ENCODE measurements around the gene CTU1.

Gene CTU1

DNA sequence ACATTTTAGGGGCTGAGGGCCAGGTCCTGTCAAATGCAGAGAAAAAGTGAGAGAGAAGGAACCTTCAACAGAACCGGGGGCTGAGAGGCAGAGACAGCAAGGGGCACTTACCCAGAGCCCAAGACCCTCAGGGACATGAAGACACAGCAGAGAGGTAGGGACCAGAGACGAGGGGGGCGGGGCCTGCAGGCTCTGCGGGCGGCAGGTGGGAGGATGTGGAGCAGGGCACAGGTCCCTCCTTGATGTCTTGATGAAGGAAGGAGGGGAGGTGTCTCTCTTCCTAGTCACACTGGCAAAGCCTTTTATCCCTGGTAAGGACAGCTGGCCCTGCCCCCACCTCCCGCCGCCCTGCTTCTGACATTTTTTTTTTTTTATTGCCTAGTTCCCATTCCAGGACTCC, 25.6 kb downstream of the CTU1 start, which contains the start of gene KLK14:
Gene KLK14, minus strand, starts transcription at position 277 of the 400 bp plus-strand sequence. Its CDS starts 273 bp downstream, at position 4.
- no peak for DNase-seq (ENCODE audit: low read depth)

DNA sequence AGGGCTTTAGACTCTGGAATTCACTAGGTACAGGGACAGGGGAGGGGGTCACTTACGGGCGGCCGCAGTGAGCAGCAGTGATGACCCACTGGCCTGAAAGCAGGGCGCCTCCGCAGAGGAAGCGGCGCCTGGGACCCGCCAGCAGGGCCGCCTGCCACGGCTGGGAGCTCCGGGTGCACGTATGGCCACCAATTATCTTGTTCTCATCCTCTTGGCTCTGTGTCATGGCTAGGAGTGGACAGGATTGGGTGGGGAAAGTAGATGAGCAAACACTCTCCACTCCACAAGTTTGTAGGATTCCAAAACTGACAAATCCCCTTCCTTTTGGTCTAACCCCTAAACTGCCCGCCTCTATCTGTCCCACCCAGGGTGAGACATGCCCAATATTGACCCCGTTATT, 26.7 kb downstream of the CTU1 start:
- DNase-seq (ENCODE audit: low read depth): no peak

DNA sequence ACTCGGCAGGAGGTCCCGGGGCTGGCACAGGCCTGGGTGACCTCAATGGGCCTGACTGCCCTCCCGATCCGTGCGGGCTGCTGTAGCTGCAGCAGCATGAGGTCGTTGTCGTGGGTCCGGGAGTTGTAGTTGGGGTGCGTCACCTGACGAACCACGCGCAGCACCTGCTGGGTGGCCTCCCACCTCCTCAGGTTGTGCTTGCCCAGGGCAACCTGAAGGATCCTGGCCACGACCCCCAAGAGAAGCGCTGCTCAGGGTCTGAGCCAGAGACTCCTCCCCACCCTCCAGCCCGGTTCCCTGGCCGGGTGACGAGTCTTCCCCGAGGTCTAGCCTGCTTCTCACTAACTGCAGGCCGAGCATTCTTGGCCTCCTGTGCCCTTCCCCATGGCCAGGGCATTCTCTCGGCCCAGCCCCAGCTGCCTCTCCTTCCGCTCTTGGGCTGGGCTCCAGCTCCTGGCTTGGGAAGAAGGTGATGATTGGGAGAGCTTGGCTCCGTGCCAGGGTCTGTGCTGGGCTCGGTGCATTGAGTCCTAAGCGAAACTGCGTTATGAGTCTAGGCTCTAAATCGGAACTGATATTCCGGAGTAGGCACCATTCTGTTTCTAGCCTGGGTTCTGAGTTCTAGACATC, 28.6 kb downstream of the CTU1 start:
- no peak for DNase-seq (ENCODE audit: low read depth)

DNA sequence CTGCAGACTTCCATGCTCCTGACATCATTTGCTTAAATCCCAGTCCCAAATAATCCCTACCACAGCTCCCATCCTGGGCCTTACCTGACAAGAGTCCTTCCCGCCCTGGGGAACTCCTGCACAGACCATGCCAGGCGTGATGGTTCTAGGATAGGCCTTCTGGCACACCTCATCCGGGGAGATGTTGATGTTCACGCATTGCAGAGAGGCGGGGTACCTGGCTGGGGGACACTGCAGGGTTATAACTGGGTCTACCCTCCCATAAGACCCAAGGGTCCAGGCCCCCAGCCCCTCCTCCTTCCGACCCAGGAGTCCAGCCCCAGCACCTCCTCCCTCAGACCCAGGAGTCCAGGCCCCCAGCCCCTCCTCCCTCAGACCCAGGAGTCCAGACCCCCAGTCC, 29.5 kb downstream of the CTU1 start:
- DNase-seq (ENCODE audit: low read depth): no peak

DNA sequence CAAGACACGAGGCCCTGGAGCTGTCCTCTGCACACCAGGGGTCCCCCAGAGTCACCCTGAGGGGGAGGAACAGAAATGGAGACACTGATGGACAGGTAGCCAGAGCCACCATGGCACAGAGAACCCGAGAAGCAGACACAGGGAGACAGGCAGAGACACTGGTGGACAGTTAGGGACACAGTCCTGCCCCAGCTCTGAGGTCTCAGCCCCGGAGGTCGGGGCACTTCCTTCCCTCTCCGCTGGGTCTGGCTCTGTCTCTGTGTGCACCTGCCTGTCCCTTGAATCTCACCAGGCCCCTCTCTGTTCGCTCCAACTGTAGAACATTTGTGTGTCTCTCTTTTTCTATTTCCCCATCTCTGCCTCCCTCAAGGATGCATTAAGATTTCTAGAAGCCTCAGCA, 30.1 kb downstream of the CTU1 start:
- no peak for DNase-seq (ENCODE audit: low read depth)

DNA sequence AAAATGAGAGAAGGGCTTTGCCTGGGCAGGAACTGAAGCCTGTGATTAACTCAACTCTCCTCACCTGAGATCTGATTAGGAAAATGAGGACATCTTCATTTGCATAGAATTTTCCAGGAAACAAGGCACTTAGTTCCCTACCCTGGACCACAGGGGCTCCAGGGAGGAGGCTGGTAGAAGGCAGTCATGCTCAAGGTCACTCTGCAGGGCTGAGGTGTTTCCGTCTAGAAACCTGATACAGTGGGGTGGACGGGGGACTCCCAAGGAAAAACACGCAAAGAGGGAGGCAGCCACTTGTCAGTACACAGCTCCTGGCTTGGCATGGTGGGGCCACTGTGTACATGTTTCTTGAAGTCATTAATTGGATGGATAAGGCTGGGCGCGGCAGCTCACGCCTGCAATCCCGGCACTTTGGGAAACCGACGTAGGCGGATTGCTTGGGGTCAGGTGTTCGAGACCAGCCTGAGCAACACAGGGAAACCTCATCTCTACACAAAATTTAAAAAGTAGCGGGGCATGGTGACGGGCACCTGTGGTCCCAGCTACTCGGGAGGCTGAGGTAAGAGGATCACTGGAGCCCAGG, 31.5 kb downstream of the CTU1 start:
- no peak for DNase-seq (ENCODE audit: low read depth)

DNA sequence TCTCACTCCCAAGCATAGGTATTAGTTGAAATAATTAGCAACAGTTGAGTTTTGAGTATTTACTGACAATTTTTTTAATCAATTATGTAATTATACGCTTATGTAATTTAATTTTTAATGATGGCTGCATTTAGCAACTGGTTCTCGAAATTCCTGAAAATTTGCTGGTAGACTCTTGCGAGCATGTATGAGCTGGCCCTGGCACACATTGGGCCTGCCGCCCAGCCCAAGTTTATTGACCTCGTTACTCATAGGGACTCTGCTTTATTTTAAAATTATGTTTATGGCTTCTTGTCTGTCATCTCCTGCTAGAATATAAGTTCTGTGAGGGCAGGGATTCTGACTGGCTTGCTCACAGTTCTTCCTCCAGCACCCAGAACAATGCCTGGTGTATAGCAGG, 32.2 kb downstream of the CTU1 start:
- DNase-seq (ENCODE audit: low read depth): no peak

DNA sequence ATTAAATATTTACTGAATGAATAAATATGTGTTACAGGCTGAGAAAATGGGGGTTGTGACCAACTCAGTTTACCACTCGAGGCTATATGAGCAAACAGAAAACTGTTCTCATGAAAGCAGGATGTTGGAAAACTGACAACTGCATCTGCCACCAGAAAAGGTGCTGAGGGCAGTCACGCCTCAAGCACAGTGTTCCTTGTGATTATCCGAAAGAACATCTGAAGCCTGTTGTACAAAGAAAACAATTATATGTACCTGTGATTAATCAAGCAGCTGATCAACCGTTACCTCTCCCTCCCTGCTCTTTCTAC, 37.2 kb downstream of the CTU1 start:
- DNase-seq (ENCODE audit: low read depth): no peak

DNA sequence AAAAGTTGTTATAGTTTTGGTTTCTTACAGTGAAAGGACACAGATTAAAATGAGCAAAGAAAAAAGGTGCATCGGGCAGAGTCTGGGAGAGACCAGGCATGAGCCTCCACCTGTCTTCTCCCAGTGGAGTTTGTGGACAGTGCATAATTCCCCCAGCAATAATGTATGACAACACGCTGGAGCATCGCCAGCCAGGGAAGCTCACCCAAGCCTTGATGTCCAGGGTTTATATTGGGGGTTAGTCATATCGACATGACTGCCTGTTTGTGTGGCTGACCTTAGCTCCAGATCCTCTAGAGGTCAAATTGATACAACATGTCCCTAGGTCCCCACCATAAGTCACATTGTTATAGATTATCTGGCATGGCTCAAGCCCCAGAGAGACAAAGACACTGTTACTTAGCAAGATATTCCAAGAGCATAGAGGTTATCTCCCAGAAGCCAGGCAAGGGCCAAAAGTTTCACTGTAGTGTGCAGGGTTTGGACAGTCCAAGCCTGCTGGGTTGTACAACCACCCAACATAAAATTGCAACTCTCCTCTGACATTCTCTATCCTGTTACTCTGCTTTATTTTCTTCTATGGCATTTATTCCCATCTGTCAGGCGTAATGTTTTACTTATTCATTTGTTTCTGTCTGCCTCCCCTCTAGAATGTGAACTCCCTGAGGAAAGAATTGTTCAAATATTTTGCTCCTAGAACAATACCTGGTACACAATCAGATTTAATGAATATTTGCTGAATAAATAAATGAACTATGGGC, 37.7 kb downstream of the CTU1 start:
- DNase-seq (ENCODE audit: low read depth): no peak

DNA sequence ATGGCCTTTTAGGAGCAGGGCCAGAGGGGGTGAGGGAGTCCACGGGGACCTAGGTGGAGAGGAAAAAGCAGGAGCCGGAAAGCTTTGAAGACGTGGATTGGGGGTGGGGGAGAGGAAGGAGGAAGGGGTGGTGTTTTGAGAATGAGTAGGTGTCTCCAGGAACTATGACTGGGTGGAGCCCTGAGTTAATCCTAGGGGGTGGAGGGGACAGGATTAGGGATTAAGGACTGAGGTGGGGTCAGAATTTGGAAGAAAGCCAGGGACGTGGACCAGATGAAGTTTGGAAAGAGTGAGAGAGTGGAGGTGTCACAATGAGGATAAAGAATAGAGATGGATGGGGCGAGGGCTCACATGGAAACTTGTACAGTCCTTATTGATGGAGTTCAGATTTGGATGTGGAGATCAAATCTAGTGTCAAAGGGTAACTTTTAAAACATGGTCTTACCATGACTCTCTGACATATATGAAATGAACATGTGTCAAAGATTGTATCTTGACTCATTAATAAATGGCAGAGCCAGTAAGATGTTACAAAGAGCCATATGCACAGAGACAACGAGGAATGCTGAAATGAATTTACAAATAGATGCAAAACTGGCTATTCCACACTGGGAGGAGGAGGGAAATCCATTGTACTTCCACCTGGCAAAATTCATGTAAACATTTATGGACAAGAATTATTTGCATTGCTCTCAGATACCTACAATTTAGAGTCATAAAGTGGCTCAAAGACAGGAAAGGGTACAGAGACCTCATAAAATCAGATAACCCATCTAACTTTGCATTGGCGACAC, 41.6 kb downstream of the CTU1 start:
- DNase-seq (ENCODE audit: low read depth): no peak

DNA sequence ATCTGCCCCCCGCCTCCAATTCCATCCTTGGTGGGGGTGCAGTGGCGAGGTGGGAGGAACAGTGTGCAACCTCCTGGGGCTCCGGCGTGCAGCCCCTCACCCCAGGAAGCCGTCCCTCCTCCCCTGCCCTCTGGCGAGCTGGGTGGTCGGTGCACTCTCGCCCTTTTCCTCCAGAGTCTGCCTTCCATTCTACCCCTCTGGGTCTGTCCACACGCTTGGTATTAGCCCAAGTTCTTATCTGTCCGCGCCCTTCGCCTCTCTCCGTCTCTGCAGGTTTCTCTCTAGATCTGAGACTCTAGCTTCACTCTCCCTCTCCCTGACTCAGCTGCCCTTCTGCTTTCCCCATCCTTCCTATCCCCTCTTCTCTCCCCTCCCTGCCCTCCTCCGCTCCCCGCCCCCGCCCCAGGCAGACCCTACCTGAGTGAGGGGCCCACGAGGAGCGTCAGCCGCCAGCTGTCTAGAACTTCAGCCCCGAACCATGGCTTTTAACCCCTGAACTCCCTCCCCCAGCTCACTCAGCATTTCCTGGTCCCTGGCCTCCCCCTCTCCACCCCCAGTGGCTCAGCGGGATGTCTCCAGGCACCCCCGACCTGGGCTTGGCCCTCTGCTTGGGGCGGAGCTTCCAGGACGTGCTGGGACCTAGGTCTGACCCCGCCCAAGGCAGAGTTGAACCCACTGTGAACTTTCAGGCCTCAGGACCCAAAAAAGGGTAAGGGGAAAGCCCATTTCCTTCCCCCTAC, 42.8 kb downstream of the CTU1 start:
- no peak for DNase-seq (ENCODE audit: low read depth)

DNA sequence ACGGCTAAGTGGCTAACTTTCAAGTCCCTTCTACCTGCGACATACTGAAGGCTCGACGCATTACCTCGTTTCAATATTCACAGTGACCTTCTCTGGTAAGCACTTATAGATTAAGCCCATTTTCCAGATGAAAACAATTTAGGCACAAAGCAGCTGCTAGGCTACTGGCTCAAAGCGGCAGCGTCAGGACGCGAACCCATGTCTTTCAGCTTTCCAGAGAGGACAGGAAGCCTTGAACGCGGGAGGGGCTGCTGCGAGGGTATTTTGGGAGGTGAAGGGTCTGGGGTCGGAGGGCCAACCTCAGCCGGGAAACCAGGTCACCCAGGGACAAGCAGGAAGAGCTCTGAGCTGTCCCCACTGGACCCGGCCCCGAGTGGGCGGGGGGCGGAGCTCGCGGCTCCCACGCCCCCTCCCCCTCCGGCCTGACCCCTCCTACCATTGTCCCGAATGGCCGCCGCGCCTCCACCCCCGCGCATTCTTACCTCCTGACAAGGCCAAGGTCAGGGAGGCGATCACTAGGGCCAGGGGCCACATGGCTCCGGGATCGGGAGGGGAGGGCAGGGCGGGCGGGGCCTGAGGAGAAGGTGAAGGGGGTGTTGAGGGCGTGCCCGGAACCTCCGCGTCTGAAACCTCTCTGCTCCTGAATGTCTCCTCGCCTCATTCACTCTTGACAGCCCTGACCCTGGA, 43.5 kb downstream of the CTU1 start, which contains the start of gene KLK13:
Gene KLK13, minus strand, starts transcription at position 559 of the 687 bp plus-strand sequence. Its CDS starts 25 bp downstream, at position 534.
- DNase-seq (ENCODE audit: low read depth): no peak

DNA sequence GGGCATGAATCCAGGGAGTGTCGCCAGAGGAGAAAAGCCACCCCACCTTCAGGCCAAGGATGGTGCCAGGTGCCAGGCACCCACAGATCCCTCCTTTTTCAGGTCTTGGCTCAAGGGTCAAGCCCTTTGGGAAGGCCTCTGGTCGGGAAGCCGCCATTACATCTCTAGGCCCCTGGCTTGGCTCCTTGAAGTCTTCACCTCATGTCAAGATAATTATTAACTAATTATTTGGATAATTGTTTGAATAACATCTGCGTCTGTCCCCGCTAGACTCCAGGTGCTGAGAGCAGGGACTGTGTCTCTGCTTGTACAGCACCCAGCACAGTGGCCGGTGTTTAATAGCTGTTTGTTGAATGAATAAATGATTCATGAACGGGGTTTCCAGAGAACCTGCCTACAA, 44.5 kb downstream of the CTU1 start:
- DNase-seq (ENCODE audit: low read depth): no peak

DNA sequence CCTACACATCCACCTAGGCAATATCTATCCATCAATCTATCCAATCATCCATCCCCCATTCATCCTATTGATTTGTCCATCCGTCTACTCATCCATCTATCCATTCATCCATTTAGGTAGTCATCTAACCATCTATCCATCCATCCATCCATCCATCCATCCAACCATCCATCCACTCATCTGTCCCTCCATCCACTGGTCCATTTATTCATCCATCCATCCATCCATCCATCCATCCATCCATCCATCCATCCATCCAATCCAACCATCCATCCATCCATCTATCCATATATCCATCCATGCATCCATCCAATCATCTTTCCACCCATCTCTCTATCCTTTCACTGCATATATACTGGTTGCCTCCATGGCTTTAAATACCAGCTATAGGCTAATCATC, 47.2 kb downstream of the CTU1 start:
- no peak for DNase-seq (ENCODE audit: low read depth)

DNA sequence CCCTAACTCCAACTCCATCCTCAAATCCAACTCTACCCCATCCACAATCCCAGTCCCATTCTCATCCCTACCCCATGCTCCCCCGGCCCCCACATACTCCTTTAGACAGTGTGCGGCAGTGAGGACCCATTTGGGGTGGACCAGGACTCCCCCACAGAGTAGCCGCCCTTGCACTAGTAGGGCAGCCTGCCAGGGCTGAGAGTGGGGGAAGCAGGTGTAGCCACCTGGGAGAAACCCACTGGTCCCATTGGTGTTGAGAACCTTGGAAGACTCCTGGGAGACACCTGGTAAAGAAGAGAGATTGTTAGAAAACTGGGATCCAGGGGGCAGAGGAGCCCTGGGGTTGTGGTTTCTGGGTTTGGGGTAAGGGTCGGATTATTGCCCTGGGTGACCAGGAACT, 47.9 kb downstream of the CTU1 start:
- DNase-seq (ENCODE audit: low read depth): no peak

DNA sequence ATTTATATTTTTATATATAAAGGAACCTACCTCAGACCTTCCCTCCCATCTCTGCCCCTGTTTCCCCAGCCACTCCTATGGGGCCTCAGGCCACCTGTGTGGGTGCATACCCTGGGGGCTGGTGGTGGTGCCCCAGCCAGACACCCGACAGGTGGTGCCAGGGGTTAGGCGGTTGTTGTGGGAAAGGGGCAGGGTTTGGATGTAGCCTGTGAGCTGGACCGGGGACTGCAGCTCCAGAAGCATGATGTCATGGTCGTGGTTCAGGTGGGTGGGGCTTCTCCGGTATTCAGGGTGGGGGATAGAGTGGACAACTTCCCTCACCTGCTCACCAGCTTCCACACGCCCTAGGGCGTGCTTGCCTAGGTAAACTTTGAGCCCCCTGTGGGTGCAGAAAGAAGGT, 48.5 kb downstream of the CTU1 start:
- DNase-seq (ENCODE audit: low read depth): no peak

DNA sequence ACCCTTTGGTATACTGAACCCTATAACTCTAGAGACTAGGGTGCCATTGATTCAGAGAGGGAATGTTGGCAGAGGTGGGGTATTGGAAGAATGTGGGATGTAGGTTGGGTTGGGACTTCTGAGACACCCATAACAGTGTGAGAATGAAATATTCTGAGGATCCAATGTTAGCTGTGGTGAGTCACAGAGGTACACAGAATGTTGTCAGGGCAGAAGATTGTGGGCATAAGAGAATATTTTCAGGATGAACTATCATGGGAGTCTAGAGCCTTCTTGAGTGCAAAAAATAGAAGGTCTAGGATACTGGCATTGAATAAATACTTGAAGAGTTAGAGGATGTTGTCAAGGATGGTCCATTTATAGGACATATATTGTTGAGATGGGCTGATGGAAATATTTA, 52.3 kb downstream of the CTU1 start:
- DNase-seq (ENCODE audit: low read depth): no peak

All from fibroblast of gingiva (primary cell).